ENCODE results near the gene NCAPD3. TPM values are rescaled to one million over a fixed set of nuclear protein-coding genes. Genes with fewer than 3 reads are reported as not detected.
"Not testable (repeated sequence)": the region's sequence is repeated elsewhere in the genome, so short reads cannot be mapped to it uniquely, and the experiment has no call there.

Gene NCAPD3
- total and polyA plus RNA-seq, 9 donors = 11.1 to 19.9 (median 15.4) TPM

GRCh38 chr11:134264966-134265764, 41.4 kb upstream of the NCAPD3 start:
- Histone ChIP-seq H3K9me3 (replicated peaks; ENCODE audit: control insufficient read depth, low read depth, low read length) (no peaks in the 10 kb centered on the region), H3K4me1 (ENCODE audit: control insufficient read depth, insufficient read depth, low read length) (no peaks in the 10 kb centered on the region), H3K36me3 (ENCODE audit: control insufficient read depth, insufficient read depth, low read length) (peaks cover 35% of the 10 kb centered on the region), H3K27me3 (ENCODE audit: control insufficient read depth, insufficient read depth, low read length) (peaks cover 5% of the 10 kb centered on the region), H3K27ac (ENCODE audit: low read length) (no peak overlapping the region), H3K4me3 (ENCODE audit: low read length) (no peak overlapping the region)
- WGBS (ENCODE audit: insufficient coverage) = 88% methylated on average over 5 of the region's 7 CpGs
- DNase-seq = no peak

- 81% methylated on average over 7 of the region's 14 CpGs for WGBS (ENCODE audit: insufficient coverage)
- Histone ChIP-seq H3K27me3 (ENCODE audit: control insufficient read depth, insufficient read depth, low read length) (no peaks in the 10 kb centered on the region), H3K9me3 (replicated peaks; ENCODE audit: control insufficient read depth, low read depth, low read length) (no peaks in the 10 kb centered on the region), H3K27ac (ENCODE audit: low read length) (no peak overlapping the region), H3K36me3 (ENCODE audit: control insufficient read depth, insufficient read depth, low read length) (peaks cover 61% of the 10 kb centered on the region), H3K4me3 (ENCODE audit: low read length) (no peak overlapping the region), H3K4me1 (ENCODE audit: control insufficient read depth, insufficient read depth, low read length) (no peaks in the 10 kb centered on the region)
- peak; percentile 51 for DNase-seq
These were observed 38.1 kb upstream of the NCAPD3 start for GRCh38 chr11:134261626-134262488.

- Histone ChIP-seq H3K27ac (ENCODE audit: low read length) (no peak overlapping the region), H3K36me3 (ENCODE audit: control insufficient read depth, insufficient read depth, low read length) (peaks cover 61% of the 10 kb centered on the region), H3K9me3 (replicated peaks; ENCODE audit: control insufficient read depth, low read depth, low read length) (no peaks in the 10 kb centered on the region), H3K27me3 (ENCODE audit: control insufficient read depth, insufficient read depth, low read length) (no peaks in the 10 kb centered on the region), H3K4me1 (ENCODE audit: control insufficient read depth, insufficient read depth, low read length) (no peaks in the 10 kb centered on the region), H3K4me3 (ENCODE audit: low read length) (no peak overlapping the region)
- DNase-seq = no peak
- 81% methylated on average over 16 of the region's 16 CpGs for WGBS (ENCODE audit: insufficient coverage)
These were observed 37.2 kb upstream of the NCAPD3 start for GRCh38 chr11:134260983-134261382.

- no peaks in the 10 kb centered on the region for H3K9me3 ChIP-seq (replicated peaks; ENCODE audit: control insufficient read depth, low read depth, low read length)
- H3K4me1 ChIP-seq (ENCODE audit: control insufficient read depth, insufficient read depth, low read length) = no peaks in the 10 kb centered on the region
- no peak for DNase-seq
- H3K27ac ChIP-seq (ENCODE audit: low read length) = no peak overlapping the region
- H3K4me3 ChIP-seq (ENCODE audit: low read length) = no peak overlapping the region
- peaks cover 61% of the 10 kb centered on the region for H3K36me3 ChIP-seq (ENCODE audit: control insufficient read depth, insufficient read depth, low read length)
- no peaks in the 10 kb centered on the region for H3K27me3 ChIP-seq (ENCODE audit: control insufficient read depth, insufficient read depth, low read length)
These were observed 36.7 kb upstream of the NCAPD3 start for GRCh38 chr11:134260503-134260902.

- peaks cover 55% of the 10 kb centered on the region for H3K36me3 ChIP-seq (ENCODE audit: control insufficient read depth, insufficient read depth, low read length)
- WGBS (ENCODE audit: insufficient coverage) = no CpG with 5 or more reads among the region's 4 CpGs
- no peak overlapping the region for H3K27ac ChIP-seq (ENCODE audit: low read length)
- no peak for DNase-seq
- H3K27me3 ChIP-seq (ENCODE audit: control insufficient read depth, insufficient read depth, low read length) = no peaks in the 10 kb centered on the region
- H3K9me3 ChIP-seq (replicated peaks; ENCODE audit: control insufficient read depth, low read depth, low read length) = no peaks in the 10 kb centered on the region
- no peak overlapping the region for H3K4me3 ChIP-seq (ENCODE audit: low read length)
- peaks cover 4% of the 10 kb centered on the region for H3K4me1 ChIP-seq (ENCODE audit: control insufficient read depth, insufficient read depth, low read length)
These were observed 34.8 kb upstream of the NCAPD3 start for GRCh38 chr11:134258577-134258976.

GRCh38 chr11:134257101-134257500, 33.3 kb upstream of the NCAPD3 start:
- DNase-seq = no peak
- 93% methylated on average over 10 of the region's 11 CpGs for WGBS (ENCODE audit: insufficient coverage)
- Histone ChIP-seq H3K4me3 (ENCODE audit: low read length) (no peak overlapping the region), H3K4me1 (ENCODE audit: control insufficient read depth, insufficient read depth, low read length) (peaks cover 9% of the 10 kb centered on the region), H3K27ac (ENCODE audit: low read length) (no peak overlapping the region), H3K27me3 (ENCODE audit: control insufficient read depth, insufficient read depth, low read length) (no peaks in the 10 kb centered on the region), H3K9me3 (replicated peaks; ENCODE audit: control insufficient read depth, low read depth, low read length) (no peaks in the 10 kb centered on the region), H3K36me3 (ENCODE audit: control insufficient read depth, insufficient read depth, low read length) (peaks cover 41% of the 10 kb centered on the region)

- peaks cover 13% of the 10 kb centered on the region for H3K4me1 ChIP-seq (ENCODE audit: control insufficient read depth, insufficient read depth, low read length)
- WGBS (ENCODE audit: insufficient coverage) = 83% methylated on average over 1 of the region's 5 CpGs
- H3K36me3 ChIP-seq (ENCODE audit: control insufficient read depth, insufficient read depth, low read length) = peaks cover 36% of the 10 kb centered on the region
- not testable (repeated sequence) for H3K4me3 ChIP-seq (ENCODE audit: low read length); DNase-seq; H3K27ac ChIP-seq (ENCODE audit: low read length); H3K9me3 ChIP-seq (replicated peaks; ENCODE audit: control insufficient read depth, low read depth, low read length); H3K27me3 ChIP-seq (ENCODE audit: control insufficient read depth, insufficient read depth, low read length)
These were observed 31.4 kb upstream of the NCAPD3 start for GRCh38 chr11:134255184-134255561.

GRCh38 chr11:134254433-134255183, 30.8 kb upstream of the NCAPD3 start:
- Histone ChIP-seq H3K36me3 (ENCODE audit: control insufficient read depth, insufficient read depth, low read length) (peaks cover 36% of the 10 kb centered on the region), H3K9me3 (replicated peaks; ENCODE audit: control insufficient read depth, low read depth, low read length) (no peaks in the 10 kb centered on the region), H3K27ac (ENCODE audit: low read length) (no peak overlapping the region), H3K27me3 (ENCODE audit: control insufficient read depth, insufficient read depth, low read length) (no peaks in the 10 kb centered on the region), H3K4me3 (ENCODE audit: low read length) (peak overlapping the region; percentile 97), H3K4me1 (ENCODE audit: control insufficient read depth, insufficient read depth, low read length) (peaks cover 13% of the 10 kb centered on the region)
- WGBS (ENCODE audit: insufficient coverage) = no CpG with 5 or more reads among the region's 3 CpGs
- DNase-seq = no peak

GRCh38 chr11:134253188-134253993, 29.6 kb upstream of the NCAPD3 start, which contains the start of the genes ACAD8 and THYN1:
TSS of gene ACAD8 (plus strand) at chr11:134253568. CDS start at chr11:134253601, 33 bp downstream.
TSS of gene THYN1 (minus strand) at chr11:134253352. CDS start at chr11:134252882, 470 bp downstream.
- Histone ChIP-seq H3K4me1 (ENCODE audit: control insufficient read depth, insufficient read depth, low read length) (peaks cover 13% of the 10 kb centered on the region), H3K27me3 (ENCODE audit: control insufficient read depth, insufficient read depth, low read length) (no peaks in the 10 kb centered on the region), H3K27ac (ENCODE audit: low read length) (peak within 1 kb of the TSS; percentile 40), H3K9me3 (replicated peaks; ENCODE audit: control insufficient read depth, low read depth, low read length) (no peaks in the 10 kb centered on the region), H3K36me3 (ENCODE audit: control insufficient read depth, insufficient read depth, low read length) (peaks cover 36% of the 10 kb centered on the region), H3K4me3 (ENCODE audit: low read length) (peak within 1 kb of the TSS; percentile 97)
- peak; percentile 98 for DNase-seq
- WGBS (ENCODE audit: insufficient coverage) = 0% methylated on average over 55 of the region's 70 CpGs

All from muscle of leg (tissue), 11 donors.